ENCODE measurements around the gene SYK. TPM values are rescaled to one million over a fixed set of nuclear protein-coding genes. Genes with fewer than 3 reads are reported as not detected.

SYK gene
- total RNA-seq, 4 donors from 2014 or later: 6.7 to 22.2 (median 9.0) TPM

GRCh38 chr9:90830977-90831376 is 29.4 kb downstream of the SYK start:
- no peak for DNase-seq
- no peak overlapping the region for H3K4me3 ChIP-seq
- H3K27me3 ChIP-seq: no peaks in the 10 kb centered on the region
- H3K9me3 ChIP-seq: no peaks in the 10 kb centered on the region
- H3K4me1 ChIP-seq: no peaks in the 10 kb centered on the region
- H3K27ac ChIP-seq: no peak overlapping the region
- H3K36me3 ChIP-seq: no peaks in the 10 kb centered on the region
- TF ChIP-seq POLR2A (IDR thresholded peaks at IDR 0.05): no peak
- no peak for TF ChIP-seq CTCF (IDR thresholded peaks at IDR 0.05)
- intact Hi-C loops (cut with DNase I; ENCODE audit: low total_unique reads): no loop called here

- no peaks in the 10 kb centered on the region for H3K4me1 ChIP-seq
- intact Hi-C loops (cut with DNase I; ENCODE audit: low total_unique reads): no loop called here
- no peak for DNase-seq
- TF ChIP-seq CTCF (IDR thresholded peaks at IDR 0.05) (no peak), POLR2A (IDR thresholded peaks at IDR 0.05) (no peak)
- H3K27me3 ChIP-seq: no peaks in the 10 kb centered on the region
- H3K9me3 ChIP-seq: no peaks in the 10 kb centered on the region
- no peak overlapping the region for H3K27ac ChIP-seq
- no peak overlapping the region for H3K4me3 ChIP-seq
- no peaks in the 10 kb centered on the region for H3K36me3 ChIP-seq
Measured at GRCh38 chr9:90832261-90832660, 30.6 kb downstream of the SYK start.

GRCh38 chr9:90834828-90835595 is 33.4 kb downstream of the SYK start:
- no peak for DNase-seq
- TF ChIP-seq POLR2A (IDR thresholded peaks at IDR 0.05) (no peak), CTCF (IDR thresholded peaks at IDR 0.05) (no peak)
- intact Hi-C loops (cut with DNase I; ENCODE audit: low total_unique reads): no loop called here
- Histone ChIP-seq H3K4me3 (no peak overlapping the region), H3K27me3 (no peaks in the 10 kb centered on the region), H3K36me3 (no peaks in the 10 kb centered on the region), H3K4me1 (no peaks in the 10 kb centered on the region), H3K9me3 (no peaks in the 10 kb centered on the region), H3K27ac (no peak overlapping the region)

GRCh38 chr9:90836411-90837080 is 34.9 kb downstream of the SYK start:
- DNase-seq: no peak
- Histone ChIP-seq H3K36me3 (no peaks in the 10 kb centered on the region), H3K27ac (no peak overlapping the region), H3K9me3 (no peaks in the 10 kb centered on the region), H3K4me1 (no peaks in the 10 kb centered on the region), H3K4me3 (no peak overlapping the region), H3K27me3 (no peaks in the 10 kb centered on the region)
- TF ChIP-seq CTCF (IDR thresholded peaks at IDR 0.05) (no peak), POLR2A (IDR thresholded peaks at IDR 0.05) (no peak)
- intact Hi-C loops (cut with DNase I; ENCODE audit: low total_unique reads): no loop called here

GRCh38 chr9:90838098-90838497 is 36.5 kb downstream of the SYK start:
- H3K27ac ChIP-seq: no peak overlapping the region
- no peaks in the 10 kb centered on the region for H3K36me3 ChIP-seq
- intact Hi-C loops (cut with DNase I; ENCODE audit: low total_unique reads): no loop called here
- no peak for TF ChIP-seq CTCF (IDR thresholded peaks at IDR 0.05)
- no peak for TF ChIP-seq POLR2A (IDR thresholded peaks at IDR 0.05)
- no peaks in the 10 kb centered on the region for H3K4me1 ChIP-seq
- H3K4me3 ChIP-seq: no peak overlapping the region
- H3K9me3 ChIP-seq: no peaks in the 10 kb centered on the region
- no peak for DNase-seq
- H3K27me3 ChIP-seq: no peaks in the 10 kb centered on the region
